HFF-Myc (cell line): ENCODE measurements around the gene CUBN.
"Not testable (repeated sequence)": the region's sequence is repeated elsewhere in the genome, so short reads cannot be mapped to it uniquely, and the experiment has no call there.

Experiments
- DNase-seq: peaks from one replicate; pipeline ENCODE4 v3.0.0-alpha.2; 2011; ENCODE audit warnings: low read depth; ENCODE audit errors: extremely low read depth
- H3K4me3 ChIP-seq: replicated peaks from 2 replicates; pipeline ENCODE4 v1.5.1; 2011; ENCODE audit warnings: low read depth, mild to moderate bottlenecking, control low read depth, low read length
- CTCF ChIP-seq: IDR thresholded peaks from 2 replicates; pipeline ENCODE4 v1.5.1; 2012; ENCODE audit warnings: mild to moderate bottlenecking, low read depth, low read length, control low read depth; ENCODE audit errors: missing control alignments

The CUBN gene

DNA sequence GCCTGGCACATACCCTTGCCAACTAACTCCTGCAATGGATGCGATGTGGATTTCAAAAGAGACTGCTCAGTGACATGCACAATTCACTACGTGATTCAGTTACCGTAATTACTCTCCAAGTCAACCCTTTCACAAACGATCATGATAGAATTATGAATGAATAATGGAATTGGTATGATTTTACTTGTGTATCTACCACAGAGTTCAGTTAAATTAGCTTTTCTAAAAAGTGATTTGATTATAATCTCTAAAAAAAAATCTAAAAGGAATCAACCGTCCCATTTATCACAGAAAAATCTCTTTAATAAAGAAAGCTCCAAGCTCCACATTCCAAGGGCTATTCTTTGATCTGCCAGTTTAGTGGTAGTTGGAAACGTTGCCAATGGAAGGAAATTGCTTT lies 282.0 kb downstream of the CUBN start:
- no peak for TF ChIP-seq CTCF
- DNase-seq, result no peak
- H3K4me3 ChIP-seq, result no peak overlapping the region

GRCh38 chr10:16845248-16845647 lies 284.4 kb downstream of the CUBN start:
- TF ChIP-seq CTCF, result no peak
- H3K4me3 ChIP-seq, result no peak overlapping the region
- DNase-seq, result no peak

DNA sequence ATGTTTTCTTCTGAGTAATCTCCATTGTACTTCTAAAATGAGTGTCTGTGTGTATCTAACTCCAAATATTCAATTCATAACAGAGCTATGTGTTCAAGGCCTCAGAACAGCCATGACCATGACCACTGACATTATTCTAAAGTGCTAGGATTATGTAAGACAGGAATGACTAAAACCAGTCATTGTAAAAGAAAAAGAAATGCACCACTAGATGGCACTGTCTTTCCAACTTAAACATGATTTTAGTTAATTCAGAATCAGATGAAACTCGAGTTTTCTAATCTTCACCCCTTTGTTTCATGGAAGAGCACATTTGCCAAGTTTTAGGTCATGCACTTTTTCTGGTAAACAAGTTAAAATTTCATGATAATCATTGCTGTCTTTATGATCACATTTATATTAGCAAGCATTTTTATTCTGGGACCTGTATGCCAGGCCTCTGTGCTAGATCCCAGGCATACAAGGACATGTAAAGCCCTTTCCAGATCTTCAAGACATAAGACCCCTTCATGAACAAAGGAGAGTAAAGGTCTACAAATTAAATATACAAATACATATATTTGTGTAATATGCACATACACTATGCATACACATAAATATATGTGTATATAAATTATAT lies 286.2 kb downstream of the CUBN start:
- no peak overlapping the region for H3K4me3 ChIP-seq
- TF ChIP-seq CTCF, result peak; percentile 5
- peak; percentile 69 for DNase-seq

DNA sequence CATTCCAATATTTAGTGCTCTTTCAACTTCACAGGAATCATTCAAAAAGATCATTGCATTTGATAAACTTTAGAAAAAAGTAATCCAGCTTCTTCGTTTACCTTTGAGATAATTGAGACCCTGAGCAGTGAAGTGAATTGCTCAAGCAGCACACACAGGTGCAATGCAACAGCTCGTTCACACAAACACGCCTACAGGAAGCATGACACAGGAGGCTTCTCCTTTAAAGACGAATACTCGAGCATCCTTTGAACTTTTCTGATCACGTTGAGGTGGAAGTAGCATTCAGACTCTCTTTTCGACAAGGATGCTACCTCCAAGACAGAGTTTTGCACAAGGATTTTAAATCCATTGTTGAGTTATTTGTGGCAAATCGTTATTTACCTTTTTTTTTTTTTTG lies 294.4 kb downstream of the CUBN start:
- no peak for TF ChIP-seq CTCF
- no peak overlapping the region for H3K4me3 ChIP-seq
- DNase-seq, result no peak

- no peak overlapping the region for H3K4me3 ChIP-seq
- DNase-seq, result peak; percentile 61
- no peak for TF ChIP-seq CTCF
Observed at GRCh38 chr10:16832351-16833080, 297.1 kb downstream of the CUBN start.

DNA sequence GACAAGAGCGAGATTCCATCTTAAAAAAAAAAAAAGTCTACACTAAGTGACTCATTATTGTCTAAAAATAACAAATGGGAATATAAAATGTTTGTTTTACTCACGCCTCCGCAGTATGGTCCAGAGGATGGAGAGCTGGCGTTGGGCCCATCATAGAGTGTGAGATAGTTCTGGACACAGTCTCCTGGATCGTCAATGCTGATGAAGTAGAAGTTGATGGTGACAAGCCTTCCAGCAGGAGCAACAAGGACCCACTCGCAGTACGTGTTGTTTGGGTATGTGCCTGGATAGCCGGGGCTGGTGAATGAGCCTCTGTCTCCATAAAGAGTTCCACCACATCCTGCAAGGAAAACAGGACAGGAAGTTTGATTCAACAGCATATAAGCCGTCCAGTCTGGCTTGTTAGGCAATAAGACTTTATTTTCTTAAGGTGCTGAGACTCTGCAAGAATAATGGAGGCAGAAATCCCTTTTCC lies 300.9 kb downstream of the CUBN start:
- peak; percentile 52 for DNase-seq
- TF ChIP-seq CTCF, result no peak
- H3K4me3 ChIP-seq, result no peak overlapping the region

DNA sequence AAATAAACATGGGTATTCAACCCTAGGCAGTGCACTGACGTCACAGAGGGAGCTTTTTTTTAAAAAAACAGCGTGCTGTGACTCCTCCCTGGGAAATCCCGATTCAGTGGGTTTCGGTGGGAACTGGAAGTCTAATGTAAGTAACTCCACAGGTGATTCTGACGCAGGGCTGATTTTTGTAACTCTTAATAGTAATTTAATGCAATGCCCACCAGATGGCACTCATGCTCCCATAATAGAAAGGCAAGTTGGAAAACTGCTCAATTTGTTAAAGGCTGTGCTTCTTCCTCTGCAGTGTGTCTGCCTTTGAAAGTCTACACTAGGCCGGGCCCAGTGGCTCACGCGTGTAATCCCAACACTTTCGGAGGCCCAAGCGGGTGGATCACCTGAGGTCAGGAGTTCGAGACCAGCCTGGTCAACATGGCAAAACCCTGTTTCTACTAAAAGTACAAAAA lies 301.5 kb downstream of the CUBN start:
- TF ChIP-seq CTCF, result peak; percentile 47
- peak; percentile 74 for DNase-seq
- no peak overlapping the region for H3K4me3 ChIP-seq

GRCh38 chr10:16827474-16827873 lies 302.1 kb downstream of the CUBN start:
- DNase-seq, H3K4me3 ChIP-seq: not testable (repeated sequence)
